GM23338 (cell line): ENCODE data around the gene MS4A6A. TPM values are rescaled to one million over a fixed set of nuclear protein-coding genes. Genes with fewer than 3 reads are reported as not detected.

Experiments used
- ATAC-seq: fragments of 200-7000 bp; cut with Tn5 transposase; 3 replicates; pipeline ENCODE4 v1.9.1; 2020
- DNase-seq: peaks from one replicate; pipeline ENCODE4 v3.0.0-alpha.2; 2015; ENCODE audit warnings: low spot score
- H2AFZ ChIP-seq: fragments of 200-600 bp; sonication (generic); 2 replicates; pipeline ENCODE4 v1.8.0; 2016; ENCODE audit warnings: antibody characterized with exemption, mild to moderate bottlenecking, moderate library complexity
- H3F3A ChIP-seq: fragments of 200-600 bp; sonication (generic); replicated peaks from 2 replicates; pipeline ENCODE4 v1.8.0; 2017; ENCODE audit warnings: antibody characterized with exemption, mixed run types, low read depth
- H3K27ac ChIP-seq: fragments of 200-600 bp; sonication (generic); 2 replicates; pipeline ENCODE4 v1.6.1; 2016; ENCODE audit warnings: low read depth
- H3K27me3 ChIP-seq: fragments of 200-600 bp; sonication (generic); 2 replicates; pipeline ENCODE4 v1.8.0; 2016; ENCODE audit warnings: mild to moderate bottlenecking, mixed run types, moderate library complexity; ENCODE audit not compliant: insufficient read depth
- H3K36me3 ChIP-seq: fragments of 200-600 bp; sonication (generic); 2 replicates; pipeline ENCODE4 v1.8.0; 2016; ENCODE audit warnings: mild to moderate bottlenecking; ENCODE audit not compliant: insufficient read depth
- H3K4me1 ChIP-seq: fragments of 200-600 bp; sonication (generic); 2 replicates; pipeline ENCODE4 v1.8.0; 2016; ENCODE audit warnings: mild to moderate bottlenecking, moderate library complexity; ENCODE audit not compliant: insufficient read depth
- H3K4me2 ChIP-seq: fragments of 200-600 bp; sonication (generic); 2 replicates; pipeline ENCODE4 v1.7.1; 2017; ENCODE audit warnings: mixed run types
- H3K4me3 ChIP-seq: fragments of 200-600 bp; sonication (generic); 2 replicates; pipeline ENCODE4 v1.6.1; 2016; ENCODE audit warnings: mixed run types
- H3K79me2 ChIP-seq: fragments of 200-600 bp; sonication (generic); replicated peaks from 2 replicates; pipeline ENCODE4 v1.8.0; 2017; ENCODE audit warnings: mild to moderate bottlenecking; ENCODE audit not compliant: insufficient read depth
- H3K9me2 ChIP-seq: fragments of 200-600 bp; sonication (generic); 2 replicates; pipeline ENCODE4 v1.8.0; 2017; ENCODE audit not compliant: insufficient read depth
- H4K20me1 ChIP-seq: fragments of 200-600 bp; sonication (generic); replicated peaks from 2 replicates; pipeline ENCODE4 v1.8.0; 2017; ENCODE audit warnings: mild to moderate bottlenecking; ENCODE audit not compliant: insufficient read depth
- H3K27ac Mint-ChIP-seq: 2 replicates; pipeline ENCODE4 v1.8.0; 2020; ENCODE audit warnings: inconsistent platforms, mild to moderate bottlenecking, moderate library complexity, mixed read lengths
- H3K27me3 Mint-ChIP-seq: 3 replicates; pipeline ENCODE4 v1.8.0; 2022; ENCODE audit warnings: low read depth, mild to moderate bottlenecking, moderate library complexity, mixed read lengths, inconsistent platforms; ENCODE audit not compliant: insufficient read depth, poor library complexity
- H3K36me3 Mint-ChIP-seq: 3 replicates; pipeline ENCODE4 v1.8.0; 2021; ENCODE audit warnings: low read depth, mild to moderate bottlenecking, inconsistent platforms, moderate library complexity, mixed read lengths
- H3K4me1 Mint-ChIP-seq: 3 replicates; pipeline ENCODE4 v1.8.0; 2020; ENCODE audit warnings: mild to moderate bottlenecking, inconsistent platforms, mixed read lengths
- H3K4me3 Mint-ChIP-seq: 3 replicates; pipeline ENCODE4 v1.8.0; 2021; ENCODE audit warnings: moderate library complexity, mild to moderate bottlenecking, inconsistent platforms, mixed read lengths
- H3K9me3 Mint-ChIP-seq: 3 replicates; pipeline ENCODE4 v1.8.0; 2020; ENCODE audit warnings: moderate library complexity, mild to moderate bottlenecking, inconsistent platforms, mixed read lengths
- CREB1 ChIP-seq: fragments of 250-450 bp; sonication (Bioruptor Pico); IDR thresholded peaks from 2 replicates; pipeline ENCODE4 v1.5.0; 2020; ENCODE audit warnings: low read depth, mild to moderate bottlenecking, moderate library complexity
- CTCF ChIP-seq, 2 experiments: fragments of 200-600 bp in 1 of 2; sonication (generic) in 1 of 2; conservative IDR thresholded peaks; 2 replicates each; pipeline versions ENCODE4 v1.5.1 to v1.6.1; 2016 to 2017; ENCODE audit warnings: antibody characterized with exemption in 2 of 2, low read depth in 2 of 2, mild to moderate bottlenecking in 2 of 2, moderate library complexity in 1 of 2
- EZH2 ChIP-seq: fragments of 200-600 bp; sonication (generic); IDR thresholded peaks from one replicate; pipeline ENCODE4 v1.8.0; 2017; ENCODE audit warnings: antibody characterized with exemption, mild to moderate bottlenecking, low read depth; ENCODE audit not compliant: unreplicated experiment
- EZH2phosphoT487 ChIP-seq: fragments of 200-600 bp; sonication (generic); IDR thresholded peaks from one replicate; pipeline ENCODE4 v1.8.1; 2018; ENCODE audit warnings: antibody characterized with exemption; ENCODE audit not compliant: unreplicated experiment
- JUNB ChIP-seq: IDR thresholded peaks from one replicate; pipeline ENCODE4 v1.6.1; 2016; ENCODE audit warnings: antibody characterized with exemption; ENCODE audit not compliant: unreplicated experiment
- NANOG ChIP-seq: IDR thresholded peaks from 2 replicates; pipeline ENCODE4 v1.6.1; 2016; ENCODE audit warnings: antibody characterized with exemption, borderline replicate concordance
- POLR2AphosphoS5 ChIP-seq: IDR thresholded peaks from 2 replicates; pipeline ENCODE4 v1.6.1; 2016; ENCODE audit warnings: antibody characterized with exemption, low read depth
- STAT1 ChIP-seq: IDR thresholded peaks from one replicate; pipeline ENCODE4 v1.6.1; 2016; ENCODE audit warnings: antibody characterized with exemption; ENCODE audit not compliant: unreplicated experiment
- ZNF114 ChIP-seq: fragments of 250-450 bp; sonication (Bioruptor Pico); IDR thresholded peaks from 2 replicates; pipeline ENCODE4 v1.5.0; 2020; ENCODE audit warnings: mild to moderate bottlenecking, moderate library complexity
- ZNF331 ChIP-seq: fragments of 250-450 bp; sonication (Bioruptor Pico); IDR thresholded peaks from 2 replicates; pipeline ENCODE4 v1.5.0; 2020; ENCODE audit warnings: low read depth, mild to moderate bottlenecking, moderate library complexity
- ZNF462 ChIP-seq: fragments of 250-450 bp; sonication (Bioruptor Pico); IDR thresholded peaks from 2 replicates; pipeline ENCODE4 v1.5.0; 2020; ENCODE audit warnings: mild to moderate bottlenecking, moderate library complexity
- polyA plus RNA-seq: library from polyadenylated mRNA; unstranded; fragments of >200 nt; fragmentation: Nextera tagmentation; extraction: Ambion mirVana; gene quantifications from 2 replicates; pipeline ENCODE4 v1.2.1, GENCODE V29; 2016
- total RNA-seq: library from RNA; depleted of rRNA; stranded (reverse); fragments of >200 nt; shearing (Covaris generic); gene quantifications from 2 replicates; pipeline ENCODE4 v1.2.3, GENCODE V29; 2014
- TF ChIP-seq, protein P1 (sequence below): IDR thresholded peaks from one replicate; pipeline ENCODE4 v1.6.1; 2018; ENCODE audit warnings: antibody characterized with exemption; ENCODE audit not compliant: unreplicated experiment
- TF ChIP-seq, protein P2 (sequence below): IDR thresholded peaks from 2 replicates; pipeline ENCODE4 v1.6.1; 2016; ENCODE audit warnings: antibody characterized with exemption

Gene MS4A6A
- total and polyA plus RNA-seq, 2 experiments from 2014 or later, result not detected

GRCh38 chr11:60211206-60211605 is 28.3 kb upstream of the MS4A6A start:
- Mint-ChIP-seq H3K27me3 (no peaks in the 10 kb centered on the region), H3K4me3 (no peak overlapping the region), H3K4me1 (peaks cover 16% of the 10 kb centered on the region; the same call in 2 of the 3 replicates), H3K9me3 (no peaks in the 10 kb centered on the region), H3K36me3 (no peaks in the 10 kb centered on the region), H3K27ac (no peak overlapping the region)
- Histone ChIP-seq H3K27ac (no peak overlapping the region), H3K9me2 (peaks cover 11% of the 10 kb centered on the region; the same call in 1 of the 2 replicates), H3K4me2 (no peak overlapping the region), H4K20me1 (no peaks in the 10 kb centered on the region), H3K27me3 (no peaks in the 10 kb centered on the region), H3K79me2 (no peaks in the 10 kb centered on the region), H3F3A (no peaks in the 10 kb centered on the region), H3K4me3 (no peak overlapping the region), H3K4me1 (peaks cover 18% of the 10 kb centered on the region; the same call in 1 of the 2 replicates), H2AFZ (no peak overlapping the region), H3K36me3 (no peaks in the 10 kb centered on the region)
- DNase-seq (no peak), ATAC-seq (no peak)
- no peak for TF ChIP-seq JUNB
- no peak for TF ChIP-seq EZH2
- TF ChIP-seq CREB1 (CRISPR knock-in tag), result no peak
- TF ChIP-seq POLR2AphosphoS5, result no peak
- no peak for TF ChIP-seq STAT1
- TF ChIP-seq, protein P1, sequence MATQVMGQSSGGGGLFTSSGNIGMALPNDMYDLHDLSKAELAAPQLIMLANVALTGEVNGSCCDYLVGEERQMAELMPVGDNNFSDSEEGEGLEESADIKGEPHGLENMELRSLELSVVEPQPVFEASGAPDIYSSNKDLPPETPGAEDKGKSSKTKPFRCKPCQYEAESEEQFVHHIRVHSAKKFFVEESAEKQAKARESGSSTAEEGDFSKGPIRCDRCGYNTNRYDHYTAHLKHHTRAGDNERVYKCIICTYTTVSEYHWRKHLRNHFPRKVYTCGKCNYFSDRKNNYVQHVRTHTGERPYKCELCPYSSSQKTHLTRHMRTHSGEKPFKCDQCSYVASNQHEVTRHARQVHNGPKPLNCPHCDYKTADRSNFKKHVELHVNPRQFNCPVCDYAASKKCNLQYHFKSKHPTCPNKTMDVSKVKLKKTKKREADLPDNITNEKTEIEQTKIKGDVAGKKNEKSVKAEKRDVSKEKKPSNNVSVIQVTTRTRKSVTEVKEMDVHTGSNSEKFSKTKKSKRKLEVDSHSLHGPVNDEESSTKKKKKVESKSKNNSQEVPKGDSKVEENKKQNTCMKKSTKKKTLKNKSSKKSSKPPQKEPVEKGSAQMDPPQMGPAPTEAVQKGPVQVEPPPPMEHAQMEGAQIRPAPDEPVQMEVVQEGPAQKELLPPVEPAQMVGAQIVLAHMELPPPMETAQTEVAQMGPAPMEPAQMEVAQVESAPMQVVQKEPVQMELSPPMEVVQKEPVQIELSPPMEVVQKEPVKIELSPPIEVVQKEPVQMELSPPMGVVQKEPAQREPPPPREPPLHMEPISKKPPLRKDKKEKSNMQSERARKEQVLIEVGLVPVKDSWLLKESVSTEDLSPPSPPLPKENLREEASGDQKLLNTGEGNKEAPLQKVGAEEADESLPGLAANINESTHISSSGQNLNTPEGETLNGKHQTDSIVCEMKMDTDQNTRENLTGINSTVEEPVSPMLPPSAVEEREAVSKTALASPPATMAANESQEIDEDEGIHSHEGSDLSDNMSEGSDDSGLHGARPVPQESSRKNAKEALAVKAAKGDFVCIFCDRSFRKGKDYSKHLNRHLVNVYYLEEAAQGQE, result no peak
- no peak for TF ChIP-seq ZNF114 (CRISPR knock-in tag)
- TF ChIP-seq NANOG, result no peak
- no peak for TF ChIP-seq CTCF (conservative IDR thresholded peaks at IDR 0.05; ENCODE audit: low read depth in 2 of 2)
- no peak for TF ChIP-seq ZNF462 (CRISPR knock-in tag)
- TF ChIP-seq, protein P2, sequence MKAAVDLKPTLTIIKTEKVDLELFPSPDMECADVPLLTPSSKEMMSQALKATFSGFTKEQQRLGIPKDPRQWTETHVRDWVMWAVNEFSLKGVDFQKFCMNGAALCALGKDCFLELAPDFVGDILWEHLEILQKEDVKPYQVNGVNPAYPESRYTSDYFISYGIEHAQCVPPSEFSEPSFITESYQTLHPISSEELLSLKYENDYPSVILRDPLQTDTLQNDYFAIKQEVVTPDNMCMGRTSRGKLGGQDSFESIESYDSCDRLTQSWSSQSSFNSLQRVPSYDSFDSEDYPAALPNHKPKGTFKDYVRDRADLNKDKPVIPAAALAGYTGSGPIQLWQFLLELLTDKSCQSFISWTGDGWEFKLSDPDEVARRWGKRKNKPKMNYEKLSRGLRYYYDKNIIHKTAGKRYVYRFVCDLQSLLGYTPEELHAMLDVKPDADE, result no peak
- TF ChIP-seq EZH2phosphoT487, result no peak
- TF ChIP-seq ZNF331 (CRISPR knock-in tag), result no peak
